Measurements from ENCODE around the gene CDC14A.

The CDC14A gene

DNA sequence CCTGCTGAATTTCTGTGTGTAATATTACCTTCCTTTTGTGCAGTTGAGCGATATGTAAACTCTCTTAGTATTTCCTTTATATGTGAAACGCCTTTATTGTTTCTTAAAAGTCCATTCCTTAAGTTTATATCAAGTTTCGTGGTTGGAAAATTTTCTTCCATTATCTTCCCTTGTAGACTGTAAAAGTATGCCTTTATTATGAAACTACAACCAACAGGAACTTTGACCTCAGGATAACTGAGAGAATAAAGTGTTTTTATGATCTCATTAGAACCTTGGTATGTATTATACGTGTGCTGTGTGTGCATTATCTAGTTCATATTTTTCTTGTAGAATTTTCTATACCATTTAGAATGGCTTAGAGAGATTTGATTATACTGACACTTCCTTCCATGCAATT lies 3.1 kb upstream of the CDC14A start:
- FAIRE-seq (no peak), DNase-seq (ENCODE audit: insufficient read length, low spot score) (no peak)
- TF ChIP-seq, protein P1, sequence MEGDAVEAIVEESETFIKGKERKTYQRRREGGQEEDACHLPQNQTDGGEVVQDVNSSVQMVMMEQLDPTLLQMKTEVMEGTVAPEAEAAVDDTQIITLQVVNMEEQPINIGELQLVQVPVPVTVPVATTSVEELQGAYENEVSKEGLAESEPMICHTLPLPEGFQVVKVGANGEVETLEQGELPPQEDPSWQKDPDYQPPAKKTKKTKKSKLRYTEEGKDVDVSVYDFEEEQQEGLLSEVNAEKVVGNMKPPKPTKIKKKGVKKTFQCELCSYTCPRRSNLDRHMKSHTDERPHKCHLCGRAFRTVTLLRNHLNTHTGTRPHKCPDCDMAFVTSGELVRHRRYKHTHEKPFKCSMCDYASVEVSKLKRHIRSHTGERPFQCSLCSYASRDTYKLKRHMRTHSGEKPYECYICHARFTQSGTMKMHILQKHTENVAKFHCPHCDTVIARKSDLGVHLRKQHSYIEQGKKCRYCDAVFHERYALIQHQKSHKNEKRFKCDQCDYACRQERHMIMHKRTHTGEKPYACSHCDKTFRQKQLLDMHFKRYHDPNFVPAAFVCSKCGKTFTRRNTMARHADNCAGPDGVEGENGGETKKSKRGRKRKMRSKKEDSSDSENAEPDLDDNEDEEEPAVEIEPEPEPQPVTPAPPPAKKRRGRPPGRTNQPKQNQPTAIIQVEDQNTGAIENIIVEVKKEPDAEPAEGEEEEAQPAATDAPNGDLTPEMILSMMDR (IDR thresholded peaks at IDR 0.05; ENCODE audit: insufficient read depth, missing control alignments): no peak

GRCh38 chr1:100350787-100351094 lies 1.6 kb upstream of the CDC14A start:
- DNase-seq (ENCODE audit: insufficient read length, low spot score): no peak
- FAIRE-seq: no peak
- TF ChIP-seq, protein P1 (IDR thresholded peaks at IDR 0.05; ENCODE audit: insufficient read depth, missing control alignments): no peak

DNA sequence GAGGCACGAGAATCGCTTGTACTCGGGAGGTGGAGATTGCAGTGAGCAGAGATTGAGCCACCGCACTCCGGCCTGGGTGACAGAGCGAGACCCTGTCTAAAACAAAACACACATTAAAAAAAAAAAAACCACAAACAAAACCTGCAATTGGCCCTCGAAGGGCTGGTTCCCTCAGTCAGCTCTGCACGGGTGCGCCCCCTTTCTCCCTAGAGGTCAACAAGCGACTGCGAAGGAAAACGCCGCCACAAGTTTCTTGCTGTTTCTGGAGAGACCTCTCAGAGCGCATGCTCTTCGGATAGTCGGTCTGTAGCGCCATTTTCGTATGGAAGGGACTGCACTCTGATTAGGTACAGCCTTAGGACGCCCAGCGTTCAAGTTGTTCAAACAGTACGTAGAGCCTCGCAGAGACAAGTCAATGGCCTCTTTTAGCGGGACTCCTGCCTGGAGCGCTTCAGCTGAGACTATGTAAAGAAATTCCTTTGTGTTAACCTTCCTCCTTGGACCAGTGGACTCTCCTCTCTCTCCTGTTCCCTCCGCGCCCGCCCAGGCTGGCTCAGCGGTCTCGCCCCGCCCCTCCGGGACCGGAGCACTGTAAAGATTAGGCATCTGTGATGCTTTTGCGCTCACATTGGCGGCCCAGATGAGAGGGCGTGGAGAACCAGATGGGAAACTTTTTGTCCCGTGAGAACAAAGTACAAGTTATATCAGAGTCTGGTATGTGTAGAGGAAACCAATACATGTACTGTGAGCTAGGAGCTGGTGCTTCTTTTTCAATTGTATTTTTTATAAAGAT lies 1.0 kb upstream of the CDC14A start:
- DNase-seq (ENCODE audit: insufficient read length, low spot score) (peak; percentile 51), FAIRE-seq (no peak)
- TF ChIP-seq, protein P1 (IDR thresholded peaks at IDR 0.05; ENCODE audit: insufficient read depth, missing control alignments): peak; percentile 41

- TF ChIP-seq, protein P1 (IDR thresholded peaks at IDR 0.05; ENCODE audit: insufficient read depth, missing control alignments): no peak
- no peak for FAIRE-seq
- DNase-seq (ENCODE audit: insufficient read length, low spot score): no peak
Observed at GRCh38 chr1:100353071-100353801, 930 bp downstream of the CDC14A start.

DNA sequence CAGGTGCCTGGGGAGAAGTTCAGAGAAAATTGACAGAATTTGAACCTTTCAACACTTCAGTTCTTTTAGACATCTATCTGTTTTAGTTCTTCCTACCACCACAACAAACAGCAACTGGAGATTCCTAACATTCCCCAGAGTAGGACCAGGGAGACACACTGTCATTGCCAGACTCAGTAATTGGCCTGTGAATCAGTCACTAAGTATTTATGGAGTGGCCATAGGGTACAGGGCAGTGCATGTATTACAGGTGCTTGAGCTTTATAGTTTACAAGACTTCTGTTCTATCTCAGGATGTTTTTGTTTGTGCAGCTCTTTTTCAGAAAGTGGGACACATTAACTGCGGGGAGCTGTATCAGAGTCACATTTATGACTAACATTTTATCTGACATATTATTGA lies 1.7 kb downstream of the CDC14A start:
- FAIRE-seq (no peak), DNase-seq (ENCODE audit: insufficient read length, low spot score) (no peak)
- TF ChIP-seq, protein P1 (IDR thresholded peaks at IDR 0.05; ENCODE audit: insufficient read depth, missing control alignments): no peak

GRCh38 chr1:100354971-100355394 lies 2.7 kb downstream of the CDC14A start:
- FAIRE-seq (no peak), DNase-seq (ENCODE audit: insufficient read length, low spot score) (no peak)
- TF ChIP-seq, protein P1 (IDR thresholded peaks at IDR 0.05; ENCODE audit: insufficient read depth, missing control alignments): no peak

DNA sequence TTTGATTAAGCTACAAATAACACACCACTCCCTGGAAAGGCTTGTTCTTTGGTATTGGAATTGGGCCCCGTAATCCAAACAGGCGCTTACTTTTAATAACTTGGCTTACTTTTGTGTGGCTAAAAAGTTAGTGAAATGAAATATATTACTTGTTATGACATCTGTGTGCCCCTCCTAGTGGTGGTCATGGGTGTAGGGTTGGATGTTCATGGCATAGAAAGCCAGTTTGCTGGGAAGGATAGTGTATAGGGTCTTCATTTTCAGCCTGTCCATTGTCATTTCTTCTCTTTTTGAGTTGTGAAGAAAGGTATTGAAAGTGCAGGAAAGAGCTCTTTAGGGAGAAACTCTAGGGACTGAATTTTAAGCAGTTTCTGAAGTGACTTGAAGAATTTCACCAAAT lies 5.9 kb downstream of the CDC14A start:
- TF ChIP-seq, protein P1 (IDR thresholded peaks at IDR 0.05; ENCODE audit: insufficient read depth, missing control alignments): peak; percentile 38
- FAIRE-seq (no peak), DNase-seq (ENCODE audit: insufficient read length, low spot score) (no peak)

Data from D721Med (cell line).